Esophagus squamous epithelium (tissue), 4 donors: ENCODE measurements around the gene IL1R2.

Source experiments
- POLR2A ChIP-seq, 4 donors: fragments of 450-650 bp; IDR thresholded peaks; one replicate each; pipeline ENCODE4 v1.6.1; 2017; ENCODE audit warnings: antibody characterized with exemption in 4 of 4, mild to moderate bottlenecking in 4 of 4, moderate library complexity in 3 of 4
- TF ChIP-seq, protein P1 (sequence below), 6 experiments: fragments of 450-650 bp in 4 of 6; fragments of 200-600 bp in 2 of 6; sonication (generic) in 2 of 6; IDR thresholded peaks; one replicate each; pipeline ENCODE4 v1.5.1; 2016 to 2019; ENCODE audit warnings: antibody characterized with exemption in 6 of 6, mild to moderate bottlenecking in 4 of 6, moderate library complexity in 4 of 6

DNA sequence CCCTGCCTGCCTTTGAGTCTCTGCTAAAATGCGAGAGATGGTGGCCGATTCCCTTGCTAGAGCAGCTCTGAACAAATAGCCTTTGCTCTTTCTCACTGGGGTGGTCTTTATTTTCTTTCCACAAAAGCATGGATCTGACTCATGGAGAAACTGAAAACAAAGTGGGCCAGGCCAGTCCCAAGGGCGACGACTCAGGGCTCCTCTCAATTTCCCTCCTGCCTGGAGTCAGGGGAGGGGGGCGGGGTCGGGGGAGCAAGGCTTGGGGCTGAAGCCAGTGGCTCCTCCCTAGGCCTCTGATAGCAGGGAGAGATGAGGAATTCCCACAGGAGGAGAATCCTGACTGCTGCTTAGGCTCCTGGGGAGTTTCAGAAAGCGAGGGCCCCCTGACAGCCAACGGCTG is 17.1 kb upstream of the IL1R2 start:
- TF ChIP-seq, protein P1, sequence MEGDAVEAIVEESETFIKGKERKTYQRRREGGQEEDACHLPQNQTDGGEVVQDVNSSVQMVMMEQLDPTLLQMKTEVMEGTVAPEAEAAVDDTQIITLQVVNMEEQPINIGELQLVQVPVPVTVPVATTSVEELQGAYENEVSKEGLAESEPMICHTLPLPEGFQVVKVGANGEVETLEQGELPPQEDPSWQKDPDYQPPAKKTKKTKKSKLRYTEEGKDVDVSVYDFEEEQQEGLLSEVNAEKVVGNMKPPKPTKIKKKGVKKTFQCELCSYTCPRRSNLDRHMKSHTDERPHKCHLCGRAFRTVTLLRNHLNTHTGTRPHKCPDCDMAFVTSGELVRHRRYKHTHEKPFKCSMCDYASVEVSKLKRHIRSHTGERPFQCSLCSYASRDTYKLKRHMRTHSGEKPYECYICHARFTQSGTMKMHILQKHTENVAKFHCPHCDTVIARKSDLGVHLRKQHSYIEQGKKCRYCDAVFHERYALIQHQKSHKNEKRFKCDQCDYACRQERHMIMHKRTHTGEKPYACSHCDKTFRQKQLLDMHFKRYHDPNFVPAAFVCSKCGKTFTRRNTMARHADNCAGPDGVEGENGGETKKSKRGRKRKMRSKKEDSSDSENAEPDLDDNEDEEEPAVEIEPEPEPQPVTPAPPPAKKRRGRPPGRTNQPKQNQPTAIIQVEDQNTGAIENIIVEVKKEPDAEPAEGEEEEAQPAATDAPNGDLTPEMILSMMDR (IDR thresholded peaks at IDR 0.05), result no peak
- TF ChIP-seq POLR2A (IDR thresholded peaks at IDR 0.05), result no peak
